GM23338 (cell line): ENCODE measurements around the gene CD300E. TPM values are rescaled to one million over a fixed set of nuclear protein-coding genes. Genes with fewer than 3 reads are reported as not detected.

Experiments used
- ATAC-seq: fragments of 200-7000 bp; cut with Tn5 transposase; 3 replicates; pipeline ENCODE4 v1.9.1; 2020
- DNase-seq: peaks from one replicate; pipeline ENCODE4 v3.0.0-alpha.2; 2015; ENCODE audit warnings: low spot score
- H2AFZ ChIP-seq: fragments of 200-600 bp; sonication (generic); 2 replicates; pipeline ENCODE4 v1.8.0; 2016; ENCODE audit warnings: antibody characterized with exemption, mild to moderate bottlenecking, moderate library complexity
- H3F3A ChIP-seq: fragments of 200-600 bp; sonication (generic); replicated peaks from 2 replicates; pipeline ENCODE4 v1.8.0; 2017; ENCODE audit warnings: antibody characterized with exemption, mixed run types, low read depth
- H3K27ac ChIP-seq: fragments of 200-600 bp; sonication (generic); 2 replicates; pipeline ENCODE4 v1.6.1; 2016; ENCODE audit warnings: low read depth
- H3K27me3 ChIP-seq: fragments of 200-600 bp; sonication (generic); 2 replicates; pipeline ENCODE4 v1.8.0; 2016; ENCODE audit warnings: mild to moderate bottlenecking, mixed run types, moderate library complexity; ENCODE audit not compliant: insufficient read depth
- H3K36me3 ChIP-seq: fragments of 200-600 bp; sonication (generic); 2 replicates; pipeline ENCODE4 v1.8.0; 2016; ENCODE audit warnings: mild to moderate bottlenecking; ENCODE audit not compliant: insufficient read depth
- H3K4me1 ChIP-seq: fragments of 200-600 bp; sonication (generic); 2 replicates; pipeline ENCODE4 v1.8.0; 2016; ENCODE audit warnings: mild to moderate bottlenecking, moderate library complexity; ENCODE audit not compliant: insufficient read depth
- H3K4me2 ChIP-seq: fragments of 200-600 bp; sonication (generic); 2 replicates; pipeline ENCODE4 v1.7.1; 2017; ENCODE audit warnings: mixed run types
- H3K4me3 ChIP-seq: fragments of 200-600 bp; sonication (generic); 2 replicates; pipeline ENCODE4 v1.6.1; 2016; ENCODE audit warnings: mixed run types
- H3K79me2 ChIP-seq: fragments of 200-600 bp; sonication (generic); replicated peaks from 2 replicates; pipeline ENCODE4 v1.8.0; 2017; ENCODE audit warnings: mild to moderate bottlenecking; ENCODE audit not compliant: insufficient read depth
- H3K9me2 ChIP-seq: fragments of 200-600 bp; sonication (generic); 2 replicates; pipeline ENCODE4 v1.8.0; 2017; ENCODE audit not compliant: insufficient read depth
- H4K20me1 ChIP-seq: fragments of 200-600 bp; sonication (generic); replicated peaks from 2 replicates; pipeline ENCODE4 v1.8.0; 2017; ENCODE audit warnings: mild to moderate bottlenecking; ENCODE audit not compliant: insufficient read depth
- H3K27ac Mint-ChIP-seq: 2 replicates; pipeline ENCODE4 v1.8.0; 2020; ENCODE audit warnings: inconsistent platforms, mild to moderate bottlenecking, moderate library complexity, mixed read lengths
- H3K27me3 Mint-ChIP-seq: 3 replicates; pipeline ENCODE4 v1.8.0; 2022; ENCODE audit warnings: low read depth, mild to moderate bottlenecking, moderate library complexity, mixed read lengths, inconsistent platforms; ENCODE audit not compliant: insufficient read depth, poor library complexity
- H3K36me3 Mint-ChIP-seq: 3 replicates; pipeline ENCODE4 v1.8.0; 2021; ENCODE audit warnings: low read depth, mild to moderate bottlenecking, inconsistent platforms, moderate library complexity, mixed read lengths
- H3K4me1 Mint-ChIP-seq: 3 replicates; pipeline ENCODE4 v1.8.0; 2020; ENCODE audit warnings: mild to moderate bottlenecking, inconsistent platforms, mixed read lengths
- H3K4me3 Mint-ChIP-seq: 3 replicates; pipeline ENCODE4 v1.8.0; 2021; ENCODE audit warnings: moderate library complexity, mild to moderate bottlenecking, inconsistent platforms, mixed read lengths
- H3K9me3 Mint-ChIP-seq: 3 replicates; pipeline ENCODE4 v1.8.0; 2020; ENCODE audit warnings: moderate library complexity, mild to moderate bottlenecking, inconsistent platforms, mixed read lengths
- CREB1 ChIP-seq: fragments of 250-450 bp; sonication (Bioruptor Pico); IDR thresholded peaks from 2 replicates; pipeline ENCODE4 v1.5.0; 2020; ENCODE audit warnings: low read depth, mild to moderate bottlenecking, moderate library complexity
- ETS1 ChIP-seq: IDR thresholded peaks from 2 replicates; pipeline ENCODE4 v1.6.1; 2016; ENCODE audit warnings: antibody characterized with exemption
- EZH2 ChIP-seq: fragments of 200-600 bp; sonication (generic); IDR thresholded peaks from one replicate; pipeline ENCODE4 v1.8.0; 2017; ENCODE audit warnings: antibody characterized with exemption, mild to moderate bottlenecking, low read depth; ENCODE audit not compliant: unreplicated experiment
- JUNB ChIP-seq: IDR thresholded peaks from one replicate; pipeline ENCODE4 v1.6.1; 2016; ENCODE audit warnings: antibody characterized with exemption; ENCODE audit not compliant: unreplicated experiment
- NANOG ChIP-seq: IDR thresholded peaks from 2 replicates; pipeline ENCODE4 v1.6.1; 2016; ENCODE audit warnings: antibody characterized with exemption, borderline replicate concordance
- POLR2AphosphoS5 ChIP-seq: IDR thresholded peaks from 2 replicates; pipeline ENCODE4 v1.6.1; 2016; ENCODE audit warnings: antibody characterized with exemption, low read depth
- REST ChIP-seq: IDR thresholded peaks from one replicate; pipeline ENCODE4 v1.6.1; 2018; ENCODE audit warnings: antibody characterized with exemption; ENCODE audit not compliant: unreplicated experiment
- ZNF114 ChIP-seq: fragments of 250-450 bp; sonication (Bioruptor Pico); IDR thresholded peaks from 2 replicates; pipeline ENCODE4 v1.5.0; 2020; ENCODE audit warnings: mild to moderate bottlenecking, moderate library complexity
- ZNF331 ChIP-seq: fragments of 250-450 bp; sonication (Bioruptor Pico); IDR thresholded peaks from 2 replicates; pipeline ENCODE4 v1.5.0; 2020; ENCODE audit warnings: low read depth, mild to moderate bottlenecking, moderate library complexity
- polyA plus RNA-seq: library from polyadenylated mRNA; unstranded; fragments of >200 nt; fragmentation: Nextera tagmentation; extraction: Ambion mirVana; gene quantifications from 2 replicates; pipeline ENCODE4 v1.2.1, GENCODE V29; 2016
- total RNA-seq: library from RNA; depleted of rRNA; stranded (reverse); fragments of >200 nt; shearing (Covaris generic); gene quantifications from 2 replicates; pipeline ENCODE4 v1.2.3, GENCODE V29; 2014

CD300E gene
- total and polyA plus RNA-seq, 2 experiments from 2014 or later, result not detected

- TF ChIP-seq REST (no peak), ETS1 (no peak)
These were observed 19.0 kb upstream of the CD300E start (continued) for GRCh38 chr17:74642556-74642955.

GRCh38 chr17:74641958-74642298, 18.4 kb upstream of the CD300E start:
- Histone ChIP-seq H3K4me3 (no peak overlapping the region), H4K20me1 (no peaks in the 10 kb centered on the region), H3K9me2 (no peaks in the 10 kb centered on the region), H2AFZ (no peak overlapping the region), H3K36me3 (no peaks in the 10 kb centered on the region), H3F3A (no peaks in the 10 kb centered on the region), H3K79me2 (no peaks in the 10 kb centered on the region), H3K27ac (no peak overlapping the region), H3K4me2 (no peak overlapping the region), H3K4me1 (peaks cover 4% of the 10 kb centered on the region; the same call in 1 of the 2 replicates), H3K27me3 (no peaks in the 10 kb centered on the region)
- H3K27ac Mint-ChIP-seq, result no peak overlapping the region
- H3K27me3 Mint-ChIP-seq, result peaks cover 11% of the 10 kb centered on the region
- H3K36me3 Mint-ChIP-seq, result no peaks in the 10 kb centered on the region
- no peak for ATAC-seq
- no peak for TF ChIP-seq REST
- TF ChIP-seq ZNF114 (CRISPR knock-in tag), result no peak
- no peak for TF ChIP-seq ZNF331
- no peak for TF ChIP-seq CREB1 (CRISPR knock-in tag)
- no peak for TF ChIP-seq ETS1
- no peak for TF ChIP-seq JUNB
- no peak for TF ChIP-seq NANOG
- no peak for TF ChIP-seq POLR2AphosphoS5
- no peak for TF ChIP-seq EZH2
- H3K4me1 Mint-ChIP-seq, result peaks cover 27% of the 10 kb centered on the region
- H3K9me3 Mint-ChIP-seq, result no peaks in the 10 kb centered on the region
- no peak for DNase-seq
- no peak overlapping the region for H3K4me3 Mint-ChIP-seq
